ENCODE data around the gene TOM1. TPM values are rescaled to one million over a fixed set of nuclear protein-coding genes. Genes with fewer than 3 reads are reported as not detected.

TOM1 gene
- total RNA-seq, 1 donor from 2014 or later: 62.5 TPM

DNA sequence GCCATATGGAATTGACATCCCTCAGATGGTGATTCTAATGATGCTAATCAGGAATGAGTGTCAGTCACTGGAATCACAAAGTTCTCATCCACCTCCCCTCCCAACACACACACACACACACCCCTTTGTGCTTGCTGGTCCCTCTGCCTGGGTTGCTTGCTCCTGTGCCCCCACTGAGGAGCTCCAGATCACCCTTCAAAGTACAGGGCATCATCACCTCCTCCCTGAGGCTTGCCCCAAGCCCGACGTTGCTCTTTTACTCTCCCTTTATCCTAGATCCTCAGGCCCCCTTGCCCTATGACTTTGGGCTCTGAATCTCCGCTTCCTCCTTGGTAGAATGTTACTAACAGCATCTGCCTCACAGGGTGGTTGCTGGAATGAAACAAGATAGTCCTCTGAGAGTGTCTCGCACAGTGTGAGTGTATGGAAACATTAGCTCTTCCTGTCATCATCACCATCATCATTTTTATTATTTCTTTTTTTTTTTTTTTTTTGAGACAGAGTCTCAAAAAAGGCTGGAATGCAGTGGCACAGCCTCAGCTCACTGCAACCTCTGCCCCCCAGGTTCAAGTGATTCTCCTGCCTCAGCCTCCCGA lies 3.4 kb downstream of the TOM1 start:
- ATAC-seq (no peak), DNase-seq (ENCODE audit: missing footprints) (no peak)
- intact Hi-C loops (cut with DNase I): no loop called here

DNA sequence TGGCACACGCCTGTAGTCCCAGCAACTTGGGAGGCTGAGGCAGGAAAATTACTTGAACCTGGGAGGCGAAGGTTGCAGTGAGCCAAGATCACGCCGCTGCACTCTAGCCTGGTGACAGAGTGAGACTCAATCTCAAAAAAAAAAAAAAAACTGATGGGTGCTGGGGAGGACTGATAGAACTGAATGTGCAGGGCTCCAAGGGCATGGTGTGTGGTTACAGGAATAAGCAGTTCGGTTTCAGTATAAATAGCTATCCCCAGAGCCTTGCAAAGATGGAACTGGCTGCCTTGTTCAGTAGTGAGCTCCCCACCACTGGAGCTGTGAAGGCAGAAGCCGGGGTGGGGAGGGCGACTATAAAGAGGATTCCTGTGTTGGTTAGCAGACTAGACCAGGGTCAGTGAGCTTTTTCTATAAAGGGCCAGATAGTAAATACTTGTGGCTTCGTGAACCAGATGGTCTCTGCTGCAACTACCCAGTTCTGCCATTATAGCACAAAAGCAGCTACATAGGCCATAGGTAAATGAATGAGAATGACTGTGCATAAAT lies 5.9 kb downstream of the TOM1 start:
- no peak for DNase-seq (ENCODE audit: missing footprints)
- peak; percentile 70 for ATAC-seq
- intact Hi-C loops (cut with DNase I): no loop called here

DNA sequence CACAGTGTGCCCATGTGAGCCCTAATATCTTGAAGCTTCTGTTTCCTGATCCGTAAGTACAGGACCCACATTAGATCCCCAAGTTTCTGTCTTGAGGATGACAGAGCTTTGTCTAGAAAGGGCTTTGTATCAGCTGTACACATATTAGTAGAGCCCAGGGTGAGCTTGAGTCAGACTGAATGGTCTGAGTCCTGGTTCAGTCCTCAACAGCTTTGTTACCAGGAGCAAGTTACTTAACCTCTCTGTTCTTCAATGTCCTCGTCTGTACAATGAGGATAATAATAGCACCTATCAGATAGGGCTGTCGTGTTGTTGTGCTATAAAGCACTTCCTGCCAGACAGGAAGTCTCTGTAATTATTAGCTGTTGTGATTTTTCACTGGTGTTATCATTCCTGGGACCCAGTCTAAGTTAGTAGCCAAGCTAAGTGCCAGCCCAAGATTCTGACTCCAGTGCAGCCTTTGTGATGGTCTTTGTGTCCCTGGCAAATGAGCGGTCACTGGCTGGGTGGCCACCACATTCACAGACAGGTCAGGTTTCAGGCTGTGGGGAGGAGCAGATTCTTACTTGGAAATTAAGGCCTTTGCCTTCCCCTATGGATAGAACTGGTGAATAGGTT lies 6.8 kb downstream of the TOM1 start:
- intact Hi-C loops (cut with DNase I): no loop called here
- ATAC-seq (no peak), DNase-seq (ENCODE audit: missing footprints) (no peak)

DNA sequence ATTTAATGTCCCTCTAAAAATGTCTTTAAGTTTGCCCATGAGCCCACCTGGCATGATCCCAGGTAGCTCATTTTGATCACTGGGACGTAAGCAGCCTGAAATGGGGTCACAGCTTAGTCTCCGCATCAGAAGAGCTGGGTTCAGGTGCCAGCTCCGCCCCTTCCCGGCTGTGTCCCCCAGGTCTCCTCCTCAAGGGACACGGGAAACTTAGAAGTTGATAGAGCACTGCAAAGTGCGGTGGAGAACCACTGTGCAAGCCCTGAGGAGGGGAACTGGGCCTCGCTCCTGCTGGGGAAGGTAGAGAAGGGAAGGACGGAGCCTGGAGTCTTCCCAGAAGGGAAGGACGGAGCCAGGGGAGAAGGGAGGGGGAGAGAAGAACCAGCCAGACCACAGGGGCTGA lies 7.7 kb downstream of the TOM1 start:
- ATAC-seq (no peak), DNase-seq (ENCODE audit: missing footprints) (no peak)
- intact Hi-C loops (cut with DNase I): no loop called here

DNA sequence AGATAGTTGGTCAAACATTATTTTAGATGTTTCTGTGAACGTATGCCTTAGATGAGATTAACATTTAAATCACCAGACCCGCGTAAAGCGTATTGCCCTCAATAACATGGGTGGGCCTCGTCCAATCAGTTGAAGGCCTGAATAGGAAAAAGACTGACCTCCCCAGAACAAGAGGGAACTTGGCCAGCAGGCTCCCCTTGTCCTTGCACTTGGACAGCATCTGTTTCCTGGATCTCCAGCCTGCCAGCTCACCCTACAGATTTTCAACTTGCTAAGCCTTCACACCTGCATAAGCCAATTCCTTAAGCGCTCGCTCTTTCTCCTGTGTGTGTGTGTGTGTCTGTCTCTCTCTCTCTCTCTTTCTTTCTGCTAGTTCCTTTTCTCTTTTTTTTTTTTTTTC lies 8.2 kb downstream of the TOM1 start:
- ATAC-seq (no peak), DNase-seq (ENCODE audit: missing footprints) (no peak)
- intact Hi-C loops (cut with DNase I): no loop called here

DNA sequence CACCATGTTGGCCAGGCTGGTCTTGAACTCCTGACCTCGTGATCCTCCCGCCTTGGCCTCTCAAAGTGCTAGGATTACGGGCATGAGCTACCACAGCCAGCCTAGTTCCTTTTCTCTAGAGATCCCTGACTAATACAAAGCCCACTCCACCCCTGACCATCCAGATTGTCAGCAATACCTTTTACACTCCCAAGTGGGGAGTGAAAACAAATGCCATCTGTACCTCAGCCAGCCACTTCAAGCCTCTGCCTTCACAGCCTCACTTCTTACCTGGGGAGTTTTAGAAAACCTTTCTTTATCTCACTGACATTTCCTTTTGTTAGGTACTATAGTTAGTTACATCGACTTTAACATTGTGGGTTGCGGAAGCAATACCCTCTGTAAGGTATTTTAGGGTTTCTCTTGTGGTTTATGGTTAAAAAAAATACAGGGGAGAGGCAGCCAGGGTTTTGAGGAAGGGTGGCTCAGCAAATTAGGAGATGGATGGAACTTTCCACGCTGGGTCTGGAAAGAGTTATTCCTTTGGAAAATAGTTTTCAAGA lies 8.9 kb downstream of the TOM1 start:
- intact Hi-C loops (cut with DNase I): no loop called here
- ATAC-seq (no peak), DNase-seq (ENCODE audit: missing footprints) (no peak)

DNA sequence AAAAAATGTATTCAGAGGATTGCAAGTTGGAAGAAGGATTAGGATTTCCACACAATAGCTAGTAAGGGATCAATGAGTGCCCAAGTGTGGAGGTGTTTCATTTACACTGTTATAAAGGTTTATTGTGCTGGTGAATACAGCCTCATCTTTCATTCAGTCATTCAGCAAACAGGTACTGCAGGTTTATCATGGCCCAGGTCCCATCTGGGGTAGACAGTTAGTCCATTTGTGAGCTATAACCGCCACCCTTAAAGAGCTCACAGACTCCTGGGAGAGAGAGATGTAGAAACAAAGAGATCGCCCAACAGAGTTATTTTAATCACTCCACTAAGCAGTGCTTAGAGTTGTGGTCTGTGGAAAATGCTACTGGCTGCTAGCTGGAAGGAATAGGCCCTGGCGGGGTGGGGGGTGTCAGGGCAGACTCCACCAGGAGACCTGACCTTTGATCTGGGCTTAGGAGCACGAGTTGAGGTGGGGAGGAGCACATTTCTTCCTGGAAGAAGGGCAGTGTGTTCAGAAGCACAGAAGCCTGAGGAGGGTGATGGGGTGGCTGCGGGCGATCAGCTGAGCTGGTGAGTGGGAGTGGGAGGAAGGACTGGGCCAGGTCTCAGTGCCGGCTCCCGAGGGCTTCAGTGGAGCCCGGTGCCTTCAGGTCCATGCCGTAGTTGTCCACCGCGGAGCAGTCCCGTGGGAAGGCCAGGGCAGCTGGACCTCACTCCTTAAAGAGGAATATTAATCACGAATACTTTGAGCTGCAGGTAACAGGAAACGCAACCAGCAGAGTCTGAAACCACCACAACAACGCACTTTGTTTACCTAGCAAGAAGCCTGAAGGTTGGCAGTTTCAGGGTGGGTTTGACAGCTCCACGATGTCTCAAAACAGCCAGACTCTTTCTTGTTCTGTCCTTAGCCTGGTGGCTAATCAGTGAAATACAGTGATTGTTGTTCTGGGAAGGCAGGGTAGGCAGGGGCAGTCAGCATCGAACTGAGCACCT lies 11.2 kb downstream of the TOM1 start:
- intact Hi-C loops (cut with DNase I): loop anchor here (5.0 kb wide), 1 partner anchor 54 kb away; the partner anchor contains the start of gene HMGXB4
- ATAC-seq (no peak), DNase-seq (ENCODE audit: missing footprints) (peak; percentile 42)

DNA sequence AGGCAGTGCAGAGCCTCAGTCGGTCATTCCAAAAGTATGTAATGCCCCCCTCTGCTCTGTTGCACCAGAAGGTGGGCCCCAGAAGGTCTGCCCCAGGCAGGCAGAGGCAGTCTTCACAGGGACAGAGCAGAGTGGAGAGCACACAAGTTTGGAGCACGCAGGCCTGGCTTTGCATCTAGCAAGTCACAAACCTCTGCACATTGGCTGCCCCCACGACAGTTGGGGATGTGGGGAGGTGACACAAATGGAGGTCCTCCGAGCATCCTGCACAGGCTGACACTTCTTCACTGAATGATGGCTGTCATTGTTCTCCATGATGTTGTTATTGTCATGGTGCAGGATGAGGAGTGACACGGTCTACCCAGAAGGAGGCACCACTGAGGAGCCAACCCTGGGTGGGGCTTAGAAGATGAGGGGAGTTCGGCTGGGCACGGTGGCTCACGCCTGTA lies 11.9 kb downstream of the TOM1 start:
- no peak for DNase-seq (ENCODE audit: missing footprints)
- intact Hi-C loops (cut with DNase I): loop anchor here (5.0 kb wide), 1 partner anchor 54 kb away; the partner anchor contains the start of gene HMGXB4
- ATAC-seq: no peak

DNA sequence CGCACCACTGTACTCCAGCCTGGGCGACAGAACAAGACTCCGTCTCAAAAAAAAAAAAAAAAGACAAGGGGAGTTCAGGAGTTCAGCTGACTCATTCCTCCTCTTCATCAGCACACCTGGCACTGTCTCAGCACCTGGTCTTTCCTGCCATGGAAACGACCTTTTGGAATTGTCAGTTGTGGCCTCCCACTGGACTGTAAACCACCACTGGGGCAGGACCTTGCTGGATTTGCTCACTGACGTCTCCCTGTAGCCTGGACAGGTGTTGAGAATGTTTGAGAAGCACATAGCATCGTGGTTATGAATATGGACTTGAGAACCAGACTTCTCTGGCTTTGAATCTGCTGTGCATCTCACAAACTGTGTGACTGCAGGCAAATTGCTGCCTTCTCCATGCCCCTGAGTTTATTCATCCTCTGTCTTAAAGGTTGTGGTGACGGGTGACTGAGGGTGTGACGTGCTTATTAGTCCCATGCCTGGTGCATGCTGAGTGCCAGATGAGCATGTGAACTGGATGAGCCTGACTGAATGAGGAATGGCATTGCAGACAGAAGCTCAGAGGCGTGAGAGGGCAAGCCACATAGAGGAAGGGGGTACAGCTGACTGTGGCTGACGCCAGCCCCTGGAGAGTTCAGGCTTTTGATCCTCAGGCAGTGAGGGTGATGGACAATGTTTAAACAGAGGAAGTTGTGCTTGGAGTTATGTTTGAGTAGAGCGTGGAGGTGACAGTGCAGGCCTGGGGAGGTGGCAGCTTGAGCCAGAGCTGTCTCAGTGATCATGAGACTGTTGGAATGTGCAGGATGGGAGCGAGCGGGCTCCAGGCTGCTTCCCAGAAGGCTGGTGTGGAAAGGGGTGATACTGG lies 12.7 kb downstream of the TOM1 start:
- peak; percentile 66 for DNase-seq (ENCODE audit: missing footprints)
- ATAC-seq: peak; percentile 40
- intact Hi-C loops (cut with DNase I): loop anchor here (1.0 to 5.0 kb wide), 2 partner anchors 18 to 55 kb away; partner anchors contain the start of gene HMGXB4

DNA sequence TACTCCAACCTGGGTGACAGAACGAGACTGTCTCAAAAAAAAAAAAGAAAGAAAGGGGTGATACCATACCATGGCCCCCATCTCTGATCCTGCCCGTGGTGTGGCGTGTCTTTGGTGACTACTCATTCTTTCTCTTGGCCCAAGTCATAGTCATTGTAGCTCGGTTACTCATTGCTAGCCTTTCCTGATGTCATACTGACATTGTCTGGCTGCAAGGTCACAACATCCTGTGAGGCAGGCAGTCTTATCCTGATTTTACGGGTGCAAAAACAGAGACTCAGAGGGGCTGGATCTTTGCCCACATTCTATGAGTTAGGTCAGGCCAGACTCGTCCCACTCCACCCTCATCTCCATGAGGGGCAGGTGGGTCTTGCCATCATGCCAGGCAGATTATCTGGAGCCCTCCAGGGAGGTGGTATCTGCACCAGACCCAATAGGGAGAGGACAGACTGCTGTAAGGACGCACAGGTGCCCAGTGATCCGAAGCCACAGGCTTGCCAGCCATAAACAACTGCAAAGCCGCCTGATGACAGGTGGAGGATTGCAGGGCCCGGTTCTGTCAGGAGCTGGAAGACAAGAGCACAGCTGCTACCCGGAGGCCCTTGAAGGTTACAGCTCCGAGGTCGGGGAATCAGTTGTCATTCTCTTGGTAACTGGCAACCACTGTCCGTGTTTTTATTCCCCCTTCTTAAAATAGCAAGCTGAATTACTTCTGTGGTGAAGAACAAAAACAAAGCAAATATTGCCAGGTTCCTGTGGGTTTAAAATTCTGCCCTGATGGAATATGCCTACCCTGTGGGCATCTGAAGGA lies 13.8 kb downstream of the TOM1 start:
- ATAC-seq: peak; percentile 58
- intact Hi-C loops (cut with DNase I): loop anchor here (1.0 to 5.0 kb wide), 2 partner anchors 17 to 56 kb away; partner anchors contain the start of gene HMGXB4
- DNase-seq (ENCODE audit: missing footprints): peak; percentile 68

DNA sequence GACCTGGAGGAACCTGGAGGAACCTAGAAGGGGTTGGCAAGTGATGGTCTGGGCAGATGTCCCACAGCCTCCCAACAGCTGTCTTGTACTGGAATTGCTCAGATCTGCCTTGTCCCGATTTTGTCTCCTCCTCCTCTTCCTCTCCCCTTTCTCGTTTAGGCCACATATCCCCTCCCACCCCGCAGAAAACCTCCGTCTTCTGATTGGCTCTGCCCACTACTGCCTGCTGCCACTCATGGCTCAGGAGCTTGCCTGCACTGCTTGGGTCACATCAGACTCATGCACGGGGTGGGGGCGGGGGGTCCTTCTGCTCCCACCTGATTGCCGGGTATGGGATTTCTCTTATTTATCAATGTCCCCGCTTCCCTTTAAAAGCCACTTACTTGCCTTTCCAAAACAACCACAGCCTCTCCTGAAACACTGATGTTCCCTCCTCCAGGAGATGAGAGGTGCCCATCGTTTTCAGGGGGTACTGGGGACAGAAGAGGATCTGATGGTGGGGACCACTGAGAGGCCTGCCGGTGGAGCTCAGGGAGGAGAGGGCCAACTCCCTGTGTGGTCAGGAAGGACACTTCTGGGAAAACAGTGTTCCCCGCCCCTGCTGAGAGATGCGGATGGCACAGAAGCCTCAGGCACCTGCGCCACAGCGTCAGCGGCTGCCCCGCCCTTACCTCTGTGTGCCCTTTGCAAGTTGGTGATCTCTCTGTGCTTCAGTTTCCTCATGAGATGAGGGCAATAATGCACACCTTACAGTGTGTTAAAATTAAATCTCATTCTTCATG lies 14.7 kb downstream of the TOM1 start:
- DNase-seq (ENCODE audit: missing footprints): no peak
- peak; percentile 27 for ATAC-seq
- intact Hi-C loops (cut with DNase I): loop anchor here (5.0 kb wide), 1 partner anchor 57 kb away; the partner anchor contains the start of gene HMGXB4

DNA sequence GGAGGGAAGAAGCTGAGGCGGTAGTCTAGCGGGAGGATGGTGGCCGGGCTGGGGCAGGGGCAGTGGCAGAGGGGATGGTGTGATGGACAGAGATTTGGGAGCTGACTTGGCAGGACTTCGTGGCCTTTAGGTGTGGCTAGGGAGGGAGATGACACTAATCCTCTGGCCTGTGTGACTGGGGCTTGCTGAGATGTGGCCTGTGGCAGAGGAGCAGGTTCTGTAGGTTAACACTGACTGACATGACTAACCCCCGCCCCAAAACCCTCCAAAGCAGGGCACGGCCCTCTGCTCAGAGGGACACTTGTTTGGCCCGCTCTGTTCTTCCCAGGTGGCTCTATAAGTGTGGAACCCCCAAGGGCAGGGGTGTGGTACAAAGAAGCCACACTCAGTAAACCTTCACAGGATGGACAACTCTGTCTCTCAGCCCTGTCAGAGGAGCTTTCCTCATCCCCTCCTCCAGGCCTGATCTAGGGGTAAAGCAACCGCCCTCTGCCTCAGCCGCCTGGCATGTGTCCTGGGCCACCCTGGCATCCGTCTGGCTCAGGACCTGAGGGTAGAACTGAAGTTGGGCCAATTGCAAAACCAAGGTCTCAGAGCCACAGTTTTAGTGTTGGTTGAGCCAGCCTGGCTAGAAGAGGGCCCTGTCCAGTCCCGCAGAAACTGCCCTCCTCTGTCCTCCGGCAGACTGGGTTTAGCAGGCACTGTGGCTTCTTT lies 15.6 kb downstream of the TOM1 start:
- ATAC-seq: peak; percentile 23
- intact Hi-C loops (cut with DNase I): no loop called here
- DNase-seq (ENCODE audit: missing footprints): peak; percentile 50

DNA sequence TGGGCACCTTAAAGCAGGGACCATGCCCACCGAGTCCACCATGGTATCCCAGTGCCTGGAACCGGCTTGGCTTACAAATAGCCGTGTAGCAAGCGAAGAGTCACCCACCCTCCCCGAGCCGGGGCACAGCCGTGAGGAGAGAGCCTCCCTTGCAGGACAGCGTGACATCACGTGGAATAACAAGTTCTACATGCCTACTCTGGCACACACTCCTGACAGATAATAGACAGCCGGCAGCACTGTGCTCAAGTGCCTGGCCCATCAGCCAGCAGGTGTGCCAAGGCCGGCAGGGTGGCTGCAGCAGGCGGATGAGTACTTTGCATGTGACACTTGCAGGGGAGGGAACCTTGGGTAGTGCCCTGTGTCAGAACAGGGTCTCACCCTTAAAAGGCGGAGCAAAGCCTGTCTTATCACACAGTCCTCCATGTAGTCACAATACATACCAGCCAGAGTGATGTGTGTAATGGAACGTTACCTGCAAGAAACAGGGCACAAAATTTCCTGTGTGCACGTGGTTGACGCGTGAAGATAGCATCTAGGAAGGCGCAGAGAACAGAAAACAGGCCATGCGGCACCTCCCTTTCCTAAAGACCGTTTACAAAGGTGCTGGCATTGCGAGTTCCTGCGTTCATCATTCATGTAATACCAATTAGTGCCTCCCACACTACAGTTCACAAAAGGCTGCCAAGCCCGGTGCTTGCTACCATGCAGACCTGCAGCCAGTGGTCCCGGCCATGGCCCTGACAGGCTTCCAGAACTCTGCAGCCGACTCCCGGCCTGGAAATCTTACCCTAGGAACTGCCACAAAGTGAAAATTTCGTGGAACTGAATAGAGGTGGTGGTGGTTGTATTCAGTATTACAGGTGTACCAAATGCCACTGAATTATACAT lies 16.4 kb downstream of the TOM1 start:
- peak; percentile 79 for DNase-seq (ENCODE audit: missing footprints)
- intact Hi-C loops (cut with DNase I): no loop called here
- peak; percentile 74 for ATAC-seq

DNA sequence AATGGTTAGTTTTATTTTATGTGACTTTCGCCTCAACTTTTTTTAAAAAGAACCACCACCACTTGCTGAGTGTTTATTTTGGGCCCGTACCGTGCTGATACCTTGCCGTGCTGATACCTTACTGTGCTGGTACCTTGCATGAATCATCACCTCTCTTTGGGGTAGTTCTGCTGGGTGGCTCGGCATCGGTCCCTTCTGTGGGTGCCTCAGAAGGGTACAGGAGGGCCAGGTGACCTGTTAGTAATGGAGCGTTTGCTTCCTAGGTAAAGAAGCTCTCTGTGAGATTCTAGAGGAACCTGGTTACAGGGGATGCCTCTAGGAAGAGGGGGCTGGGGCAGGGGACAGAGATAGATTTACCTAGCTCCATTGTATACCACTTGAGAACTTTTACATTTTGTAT lies 17.1 kb downstream of the TOM1 start:
- DNase-seq (ENCODE audit: missing footprints) (no peak), ATAC-seq (no peak)
- intact Hi-C loops (cut with DNase I): no loop called here

All from Right ventricle myocardium inferior (tissue), 1 donor.